SKM-1 treated with dmso at 0.1 percent for 144 hours (cell line): Measurements from ENCODE around the gene ACKR2.
A peak's percentile ranks its signal among the peaks of the same experiment; 100 is the strongest.
"Not testable (repeated sequence)": the region's sequence is repeated elsewhere in the genome, so short reads cannot be mapped to it uniquely, and the experiment has no call there.

Experiments
- DNase-seq: peaks from one replicate; lab custom pipeline; 2025; ENCODE audit not compliant: unreplicated experiment; lab: John Stamatoyannopoulos, UW

Gene ACKR2

DNA sequence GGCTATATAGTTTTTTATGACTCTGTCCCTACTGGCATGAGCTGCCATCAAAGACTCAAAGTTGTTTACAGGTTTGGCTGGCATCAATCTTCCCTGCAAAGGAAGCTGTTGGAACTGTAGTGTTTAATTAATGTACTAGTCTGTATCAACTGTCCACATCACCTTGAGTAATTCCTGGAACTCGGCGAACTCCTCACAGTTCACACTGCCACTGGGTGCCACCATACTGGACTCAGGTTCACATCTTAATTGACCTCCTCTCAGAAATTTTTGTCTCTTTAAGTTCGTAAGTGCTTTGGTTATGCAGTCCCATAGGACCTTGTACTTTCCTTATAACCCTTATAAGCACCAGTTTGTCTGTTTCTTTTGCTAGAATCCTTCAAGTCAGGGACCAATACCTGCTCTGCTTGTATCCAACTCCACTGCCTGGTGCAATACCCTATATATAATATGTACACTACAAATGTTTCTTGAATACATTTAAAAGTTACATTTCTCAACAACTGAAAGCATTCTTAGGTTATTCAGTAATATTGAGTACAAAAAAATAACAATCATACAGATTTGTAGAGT is 8.1 kb upstream of the ACKR2 start:
- no peak for DNase-seq

DNA sequence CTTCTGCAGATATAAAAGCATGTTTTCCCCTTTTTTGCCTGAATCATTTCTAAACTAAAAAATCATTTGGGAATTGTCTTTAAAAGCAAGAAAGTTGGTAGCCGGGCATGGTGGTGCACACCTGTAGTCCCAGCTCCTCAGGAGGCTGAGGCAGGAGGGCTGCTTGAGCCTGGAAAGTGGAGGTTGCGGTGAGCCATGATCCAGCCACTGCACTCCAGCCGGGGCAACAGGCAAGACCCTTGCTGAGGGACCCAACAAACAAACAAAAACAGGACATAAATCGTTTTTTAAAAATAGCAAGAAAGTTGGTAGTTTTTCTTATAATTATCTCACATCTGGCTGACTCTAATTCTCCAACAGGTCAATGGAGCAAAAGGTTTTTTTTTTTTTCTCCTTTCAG is 7.5 kb upstream of the ACKR2 start:
- DNase-seq = no peak

DNA sequence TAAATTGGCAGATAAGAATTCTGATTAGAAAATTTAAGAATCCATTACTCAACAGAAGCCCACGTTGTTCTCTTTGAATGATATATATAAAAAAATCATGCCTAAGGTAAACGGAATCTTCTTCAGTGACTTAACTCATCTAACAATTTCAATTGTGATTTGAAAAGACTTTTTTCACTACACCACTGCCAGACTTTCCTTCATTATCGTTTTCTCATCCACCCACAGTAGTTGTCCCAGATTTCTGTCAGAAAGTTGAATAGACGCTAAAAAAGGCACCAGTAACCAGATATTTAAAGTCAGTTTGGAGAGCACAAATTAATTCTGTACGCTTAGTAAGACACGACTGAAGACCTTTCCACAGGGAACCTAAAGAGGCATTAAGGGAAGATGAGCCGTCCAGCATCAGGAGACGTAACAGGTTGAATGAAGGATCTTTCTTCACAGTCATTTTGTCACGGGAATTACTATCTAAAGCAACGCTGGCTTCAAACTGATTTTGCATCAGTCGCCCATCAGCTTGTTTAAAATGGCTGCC is 6.3 kb upstream of the ACKR2 start:
- DNase-seq = no peak

DNA sequence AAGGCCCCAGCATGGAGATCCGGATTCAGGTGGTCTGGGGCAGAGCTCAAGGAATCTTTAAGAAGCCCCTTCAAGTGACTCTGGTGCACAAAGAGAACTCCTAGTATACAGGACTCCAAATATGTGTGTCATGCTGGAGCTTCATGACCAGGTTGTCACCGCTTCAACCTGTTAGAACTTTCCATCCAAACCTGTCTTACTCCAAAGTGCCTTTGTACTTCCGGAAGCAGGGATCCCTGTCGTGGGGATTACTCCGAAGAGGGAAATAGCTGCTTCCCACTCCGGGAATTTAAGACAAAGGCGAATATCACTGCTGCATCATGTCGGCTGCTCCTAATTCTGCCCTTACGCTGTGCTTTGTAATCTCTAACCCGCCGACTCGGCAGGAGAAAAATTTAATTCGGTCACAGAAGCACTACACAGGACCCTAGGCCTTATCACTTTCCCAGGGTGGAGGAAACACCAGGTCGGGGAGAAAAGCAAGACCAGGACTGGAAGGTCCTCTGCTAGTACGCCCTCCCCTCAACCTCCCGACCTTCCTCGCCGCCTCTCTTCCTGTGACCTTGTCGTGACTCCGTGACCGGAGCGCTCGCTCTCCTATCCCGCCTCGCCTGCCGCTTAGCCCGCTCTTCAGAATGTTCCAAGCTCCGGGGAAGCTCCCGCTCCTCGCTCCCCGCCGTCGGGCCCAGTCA is 5.7 kb upstream of the ACKR2 start:
- DNase-seq = peak; percentile 19

DNA sequence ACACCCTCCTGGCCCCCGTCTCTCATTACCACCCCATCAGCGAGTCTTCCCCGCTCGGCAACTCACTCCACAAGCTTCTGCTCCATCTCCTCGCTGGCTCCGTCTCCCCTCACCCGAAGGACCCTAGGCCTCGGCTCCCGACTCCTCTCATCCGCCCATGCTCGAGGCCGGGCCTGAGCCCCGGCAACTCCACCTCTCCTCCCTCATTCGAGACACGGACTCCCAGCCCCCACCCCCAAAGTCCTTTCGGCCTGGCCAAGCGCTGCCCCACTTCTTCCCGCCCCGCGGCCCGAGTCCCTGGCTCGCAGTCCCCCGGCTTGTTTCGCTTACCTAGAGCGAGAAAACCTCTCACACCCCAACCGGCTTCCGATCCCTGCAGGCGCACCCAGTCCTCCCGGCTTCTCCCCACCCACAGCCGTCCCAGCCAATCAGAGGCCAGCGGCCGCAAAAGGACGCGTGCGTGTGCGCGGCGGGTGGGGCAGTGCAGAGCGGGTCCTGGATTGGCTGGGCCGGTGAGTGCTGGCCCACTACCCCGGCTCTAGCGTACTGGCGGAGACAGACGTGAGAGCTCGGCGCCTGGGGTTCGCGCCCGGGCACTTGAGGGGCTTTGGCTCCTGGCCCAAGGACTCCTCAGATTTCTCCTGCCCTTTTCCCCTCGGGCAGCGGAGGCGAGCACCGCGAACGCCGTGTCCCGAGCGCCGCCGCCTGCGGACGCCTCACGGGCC is 5.0 kb upstream of the ACKR2 start, which contains the start of gene HIGD1A:
HIGD1A (minus strand) TSS at position 385 of the 725 bp plus-strand sequence. CDS start 10,237 bp downstream, outside the sequence.
- peak; percentile 88 for DNase-seq

DNA sequence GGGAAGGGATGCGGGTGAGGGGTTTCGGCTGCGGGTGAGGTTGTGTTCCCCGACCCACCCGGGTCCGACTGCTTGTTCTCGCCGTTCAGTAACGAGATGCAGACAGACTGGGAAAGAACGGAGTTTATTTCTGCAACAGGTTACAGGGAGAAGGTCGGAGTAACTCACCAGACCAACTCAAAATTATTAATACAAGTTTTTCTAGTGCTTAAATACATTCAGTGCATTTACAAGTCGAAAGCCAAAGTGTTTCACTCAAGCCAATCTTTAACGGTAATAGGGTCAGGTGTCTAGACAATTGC is 4.5 kb upstream of the ACKR2 start:
- DNase-seq = no peak

DNA sequence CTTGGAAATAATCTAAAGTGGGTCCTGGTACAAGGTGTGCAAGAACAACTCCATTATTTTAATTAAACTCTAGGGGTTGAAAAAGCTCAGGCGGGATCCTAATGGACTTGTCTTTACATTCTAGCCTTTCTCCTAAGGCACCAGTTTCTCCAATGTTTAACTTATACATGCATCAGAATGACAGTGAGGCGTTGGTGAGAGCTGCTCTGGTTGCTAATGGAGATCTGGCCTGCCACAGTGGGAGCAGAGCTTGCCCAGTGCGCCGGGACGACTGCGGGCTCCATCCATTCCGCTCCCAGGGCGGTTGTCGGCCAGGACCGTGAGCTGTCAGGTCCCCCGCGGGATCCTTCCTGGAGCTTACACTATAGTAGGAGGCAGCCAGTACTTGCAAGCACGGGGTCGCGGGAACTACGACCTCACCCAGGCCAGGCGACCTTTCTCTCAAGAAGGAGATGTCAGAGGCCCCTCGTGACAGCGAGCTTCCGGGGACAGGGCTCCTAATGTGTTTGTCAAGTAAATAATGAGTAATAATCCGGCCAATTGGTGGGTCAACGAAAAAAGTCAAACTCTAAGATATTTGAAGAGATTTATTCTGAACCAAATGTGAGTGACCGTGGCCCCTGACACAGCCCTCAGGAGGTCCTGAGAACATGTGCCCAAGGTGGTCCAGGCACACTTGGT is 4.0 kb upstream of the ACKR2 start:
- no peak for DNase-seq

DNA sequence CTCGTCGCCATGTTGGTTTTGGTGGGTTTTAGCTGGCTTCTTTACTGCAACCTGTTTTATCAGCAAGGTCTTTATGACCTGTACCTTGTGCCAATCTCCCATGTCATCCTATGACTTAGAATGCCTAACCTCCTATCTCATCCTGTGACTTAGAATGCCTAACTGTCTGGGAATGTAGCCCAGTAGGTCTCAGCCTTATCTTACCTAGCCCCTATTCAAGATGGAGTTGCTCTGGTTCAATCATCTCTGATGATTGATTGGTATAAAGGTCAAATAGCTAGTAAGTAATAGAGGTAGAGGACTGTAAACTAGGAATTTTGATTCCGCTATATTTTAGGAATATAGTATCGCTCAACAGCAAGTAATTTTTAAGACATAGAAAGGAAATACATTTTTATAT is 1.3 kb upstream of the ACKR2 start:
- no peak for DNase-seq

DNA sequence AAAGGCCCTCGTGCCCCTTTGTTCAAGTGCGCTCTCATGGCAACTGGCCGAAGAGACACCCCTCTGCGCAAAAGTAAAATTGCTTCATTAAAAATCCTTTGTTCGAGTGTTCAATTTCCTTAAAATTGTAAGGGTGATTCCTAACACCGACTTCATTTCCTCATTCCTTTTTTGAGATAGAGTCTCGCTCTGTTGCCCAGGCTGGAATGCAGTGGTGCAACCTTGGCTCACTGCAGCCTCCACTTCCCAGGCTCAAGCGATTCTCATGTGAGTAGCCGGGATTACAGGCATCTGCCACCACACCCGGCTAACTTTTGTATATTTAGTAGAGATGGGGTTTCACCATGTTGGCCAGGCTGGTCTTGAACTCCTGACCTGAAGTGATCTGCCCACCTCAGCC is 1.5 kb downstream of the ACKR2 start:
- DNase-seq = not testable (repeated sequence)

DNA sequence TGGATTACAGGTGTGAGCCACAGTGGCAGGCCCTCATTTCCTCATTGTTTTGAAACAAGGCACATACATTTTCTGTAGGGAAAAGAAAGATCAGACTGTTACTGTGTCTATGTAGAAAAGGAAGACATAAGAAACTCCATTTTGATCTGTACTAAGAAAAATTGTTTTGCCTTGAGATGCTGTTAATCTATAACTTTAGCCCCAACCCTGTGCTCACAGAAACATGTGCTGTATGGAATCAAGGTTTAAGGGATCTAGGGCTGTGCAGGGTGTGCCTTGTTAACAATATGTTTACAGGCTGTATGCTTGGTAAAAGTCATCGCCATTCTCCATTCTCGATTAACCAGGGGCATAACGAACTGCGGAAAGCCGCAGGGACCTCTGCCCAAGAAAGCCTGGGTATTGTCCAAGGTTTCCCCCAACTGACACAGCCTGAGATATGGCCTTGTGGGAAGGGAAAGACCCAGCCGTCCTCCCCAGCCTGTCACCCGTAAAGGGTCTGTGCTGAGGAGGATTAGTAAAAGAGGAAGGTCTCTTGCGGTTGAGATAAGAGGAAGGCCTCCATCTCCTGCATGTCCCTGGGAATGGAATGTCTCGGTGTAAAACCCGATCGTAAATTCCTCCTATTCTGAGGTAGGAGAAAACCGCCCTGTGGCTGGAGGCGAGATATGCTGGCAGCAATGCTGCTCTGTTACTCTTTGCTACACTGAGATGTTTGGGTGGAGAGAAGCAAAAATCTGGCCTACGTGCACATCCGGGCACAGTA is 2.1 kb downstream of the ACKR2 start:
- DNase-seq = peak; percentile 41

DNA sequence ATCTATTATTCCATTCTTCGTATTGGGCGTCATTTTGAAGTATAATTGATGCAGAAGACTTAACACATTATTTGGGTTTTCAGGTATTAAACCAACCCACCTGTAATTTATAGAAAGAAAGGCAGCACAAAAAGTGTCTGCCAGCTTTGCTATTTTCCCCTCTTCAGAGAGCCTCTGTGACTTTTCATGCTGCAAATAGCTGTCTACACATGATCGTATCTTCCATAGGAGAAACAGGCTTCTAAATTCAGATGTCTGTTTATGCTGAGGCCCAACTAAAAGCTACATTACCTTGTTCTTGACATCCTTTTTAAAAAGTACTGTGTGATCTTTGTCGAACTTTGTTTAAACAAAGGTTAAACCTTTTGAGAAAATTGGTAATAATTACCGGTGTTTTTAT is 5.0 kb downstream of the ACKR2 start:
- DNase-seq = no peak

DNA sequence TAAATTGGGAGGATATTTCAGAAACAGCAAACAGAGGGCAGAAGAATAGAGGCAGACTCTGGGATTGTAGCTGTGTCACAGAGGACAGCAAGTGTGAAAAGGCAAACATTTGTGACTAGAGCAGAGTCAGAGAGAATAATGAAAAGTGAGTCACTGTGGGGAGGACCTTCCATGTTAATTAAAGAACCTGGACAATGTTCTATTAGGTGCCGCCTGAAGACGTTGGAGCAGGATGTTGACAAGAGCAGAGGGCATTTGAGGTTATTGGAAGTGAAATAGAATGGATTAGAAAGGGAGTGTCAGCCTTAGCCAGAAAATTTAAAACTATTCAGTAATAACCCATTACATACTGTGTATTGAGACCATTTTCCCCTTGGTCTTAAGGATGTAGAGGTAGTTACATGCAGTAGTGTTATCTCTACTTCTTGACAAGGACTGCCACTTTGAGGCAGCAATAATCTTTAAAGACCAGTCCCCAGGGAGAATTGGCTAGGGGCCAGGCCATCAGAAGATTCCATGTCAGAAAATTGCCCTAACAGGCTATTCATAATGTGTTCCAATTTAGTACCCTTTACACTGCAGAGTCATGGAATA is 5.8 kb downstream of the ACKR2 start:
- DNase-seq = no peak

DNA sequence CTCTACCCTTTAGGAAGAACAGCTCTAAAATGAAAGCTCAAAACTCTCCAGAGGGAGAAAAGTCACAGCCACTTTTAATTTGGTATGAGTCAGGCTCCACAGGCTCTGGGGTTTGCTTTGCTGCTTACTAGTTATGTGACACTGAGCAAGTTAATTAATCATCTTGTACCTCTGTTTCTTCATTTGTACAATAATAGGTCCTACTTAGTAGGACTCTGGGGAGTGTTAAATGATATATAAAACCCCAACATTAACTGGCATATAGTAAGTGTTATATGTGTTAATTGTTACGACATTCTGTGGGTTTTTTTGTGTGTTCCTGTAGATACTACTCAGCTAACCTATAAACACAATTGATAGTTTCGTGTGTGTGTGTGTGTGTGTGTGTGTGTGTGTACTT is 6.6 kb downstream of the ACKR2 start:
- no peak for DNase-seq

DNA sequence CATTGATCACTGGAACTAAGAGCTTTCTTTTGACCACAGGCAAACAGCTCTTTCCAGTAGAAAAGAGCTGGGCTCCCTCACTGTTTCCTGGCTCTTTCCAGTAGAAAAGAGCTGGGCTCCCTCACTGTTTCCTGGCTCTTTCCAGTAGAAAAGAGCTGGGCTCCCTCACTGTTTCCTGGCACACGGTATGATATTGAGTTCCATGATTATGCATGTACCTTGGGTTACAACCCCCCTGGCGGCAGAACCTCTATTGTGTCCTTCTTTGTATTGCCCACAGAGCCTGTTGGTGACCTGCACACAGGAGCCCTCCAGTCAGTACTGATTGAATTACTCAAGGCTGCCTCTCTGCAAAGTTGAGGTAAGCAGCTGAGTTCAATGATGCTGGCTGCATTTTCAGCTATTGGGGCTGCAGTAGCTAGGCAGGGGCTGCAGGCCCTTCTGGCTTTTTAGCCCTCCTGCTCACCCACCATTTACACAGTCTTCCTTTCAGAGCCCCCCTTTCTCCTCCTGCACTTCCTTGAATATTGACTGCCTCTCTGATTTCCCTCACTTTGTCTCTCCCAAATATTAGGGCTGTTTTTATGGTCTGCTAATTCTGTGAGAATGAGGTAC is 10.2 kb downstream of the ACKR2 start:
- DNase-seq = no peak

DNA sequence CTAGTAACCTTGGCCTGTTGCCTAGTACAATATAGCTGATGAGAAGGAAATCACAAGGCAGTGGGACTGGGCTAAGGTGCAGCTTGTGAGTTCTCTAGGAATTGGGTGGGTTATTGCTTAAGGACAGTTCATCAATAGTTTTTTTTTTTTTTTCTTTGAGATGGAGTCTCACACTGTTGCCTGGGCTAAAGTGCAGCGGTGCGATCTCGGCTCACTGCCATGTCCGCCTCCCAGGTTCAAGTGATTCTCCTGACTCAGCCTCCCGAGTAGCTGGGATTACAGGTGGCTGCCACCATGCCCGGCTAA is 11.5 kb downstream of the ACKR2 start:
- DNase-seq = no peak

DNA sequence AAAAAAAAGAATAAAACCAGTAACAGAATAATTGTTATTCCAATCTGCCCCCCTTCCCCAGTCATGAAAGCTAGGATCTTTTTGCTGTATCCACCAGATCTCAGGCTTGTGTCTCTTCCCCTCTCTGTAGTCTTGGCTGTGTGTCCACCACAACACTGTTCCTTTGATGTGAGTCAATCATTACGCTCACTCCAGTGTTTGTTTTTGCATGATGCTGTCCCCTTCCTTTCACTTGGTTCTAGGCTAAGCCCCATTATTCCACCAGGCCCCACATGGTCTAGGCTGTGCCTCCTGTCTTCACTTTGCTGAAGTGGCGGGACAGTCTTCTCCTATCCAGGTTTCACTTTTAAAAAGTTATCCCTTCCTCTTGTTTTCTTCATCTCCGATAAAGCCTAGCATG is 13.6 kb downstream of the ACKR2 start:
- no peak for DNase-seq

DNA sequence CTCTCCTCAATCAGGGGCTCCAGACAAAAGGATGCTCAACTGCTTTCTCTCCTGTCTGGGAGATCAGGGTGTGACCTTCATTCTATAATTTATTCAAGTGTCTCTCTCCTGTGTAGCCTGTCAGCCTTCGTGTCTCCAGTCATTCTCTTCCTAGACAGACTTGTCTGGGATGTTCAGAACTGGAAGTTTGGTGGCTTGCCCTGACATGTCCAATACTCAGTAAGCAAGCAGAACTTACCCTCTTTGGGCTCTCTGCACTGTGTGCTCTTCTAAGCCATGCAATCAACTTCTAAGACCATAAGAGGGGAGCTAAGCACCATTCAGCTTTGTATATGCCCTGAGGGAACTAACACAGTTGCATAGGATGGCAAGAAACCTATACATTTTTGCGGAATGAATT is 14.1 kb downstream of the ACKR2 start:
- no peak for DNase-seq

DNA sequence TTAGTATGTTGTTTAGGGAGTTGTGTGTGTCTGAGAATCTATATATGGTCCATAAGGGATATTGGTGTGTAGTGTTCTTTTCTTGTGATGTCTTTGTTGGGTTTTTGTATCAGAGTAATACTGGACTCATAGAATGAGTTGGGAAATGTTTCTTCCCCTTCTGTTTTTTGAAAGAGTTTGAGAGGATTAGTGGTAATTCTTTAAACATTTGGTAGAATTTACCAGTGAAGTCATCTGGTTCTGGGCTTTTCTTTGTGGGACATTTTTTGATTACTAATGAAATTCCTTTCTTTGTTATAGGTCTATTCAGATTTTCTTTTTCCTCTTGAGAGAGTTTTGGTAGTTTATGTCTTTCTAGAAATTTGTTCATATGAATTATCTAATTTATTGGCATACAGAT is 16.9 kb downstream of the ACKR2 start:
- no peak for DNase-seq

DNA sequence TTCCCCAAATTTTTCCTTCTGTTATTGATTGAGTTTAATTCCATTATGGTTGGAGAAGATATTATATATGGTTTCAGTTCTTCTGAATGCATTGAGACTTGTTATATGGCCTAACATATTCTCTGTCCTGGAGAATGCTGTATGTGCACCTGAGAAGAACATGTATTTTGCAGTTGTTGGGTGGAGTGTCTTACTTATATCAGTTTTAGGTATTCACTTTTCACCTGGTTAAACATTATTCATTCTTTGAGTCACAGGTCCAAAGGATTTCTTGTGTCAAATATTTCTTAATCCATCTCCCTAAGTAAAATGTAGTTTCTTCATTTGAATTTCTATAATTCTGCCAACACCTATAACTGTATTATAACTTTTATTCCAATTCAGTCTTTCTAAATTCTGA is 17.8 kb downstream of the ACKR2 start:
- DNase-seq = no peak

DNA sequence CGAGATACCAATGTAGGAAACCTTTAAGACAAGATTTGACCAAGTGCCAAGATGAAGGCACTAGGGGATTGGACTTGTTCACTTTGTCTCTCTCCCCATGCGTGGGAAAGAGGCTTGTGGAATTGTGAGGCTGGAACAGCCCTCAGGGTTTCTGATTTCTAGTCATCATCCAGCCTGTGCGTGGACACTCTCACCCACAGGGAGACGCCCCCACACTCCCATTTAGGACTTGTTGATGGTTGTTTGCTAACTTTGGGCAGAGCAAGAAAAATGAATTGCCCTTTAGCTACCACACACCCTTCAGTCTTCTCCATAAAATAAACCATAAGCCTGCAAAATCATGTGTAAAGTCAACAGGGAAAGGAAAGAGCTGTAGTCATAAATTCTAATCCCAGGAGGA is 18.4 kb downstream of the ACKR2 start:
- DNase-seq = no peak
